H4 (cell line): ENCODE measurements around the gene POF1B. TPM values are rescaled to one million over a fixed set of nuclear protein-coding genes. Genes with fewer than 3 reads are reported as not detected.
"Not testable (repeated sequence)": the region's sequence is repeated elsewhere in the genome, so short reads cannot be mapped to it uniquely, and the experiment has no call there.

Experiments used
- DNase-seq: peaks from one replicate; pipeline ENCODE4 v3.0.0-alpha.2; 2015; ENCODE audit warnings: low spot score
- total RNA-seq: library from RNA; depleted of rRNA; stranded (reverse); fragments of >200 nt; shearing (Covaris generic); gene quantifications from 2 replicates; pipeline ENCODE4 v1.2.3, GENCODE V29; 2014; rRNA removed

Gene POF1B, protein sequence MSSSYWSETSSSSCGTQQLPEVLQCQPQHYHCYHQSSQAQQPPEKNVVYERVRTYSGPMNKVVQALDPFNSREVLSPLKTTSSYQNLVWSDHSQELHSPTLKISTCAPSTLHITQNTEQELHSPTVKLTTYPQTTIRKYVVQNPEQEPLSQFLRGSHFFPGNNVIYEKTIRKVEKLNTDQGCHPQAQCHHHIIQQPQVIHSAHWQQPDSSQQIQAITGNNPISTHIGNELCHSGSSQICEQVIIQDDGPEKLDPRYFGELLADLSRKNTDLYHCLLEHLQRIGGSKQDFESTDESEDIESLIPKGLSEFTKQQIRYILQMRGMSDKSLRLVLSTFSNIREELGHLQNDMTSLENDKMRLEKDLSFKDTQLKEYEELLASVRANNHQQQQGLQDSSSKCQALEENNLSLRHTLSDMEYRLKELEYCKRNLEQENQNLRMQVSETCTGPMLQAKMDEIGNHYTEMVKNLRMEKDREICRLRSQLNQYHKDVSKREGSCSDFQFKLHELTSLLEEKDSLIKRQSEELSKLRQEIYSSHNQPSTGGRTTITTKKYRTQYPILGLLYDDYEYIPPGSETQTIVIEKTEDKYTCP
- total RNA-seq = 0.14 TPM in 1 of 2 replicates, not detected in the other

GRCh38 chrX:85379174-85379907 lies at the start of gene POF1B:
TSS of gene POF1B (minus strand) at chrX:85379665. CDS start at chrX:85379454, 211 bp downstream.
- DNase-seq = no peak

- no peak for DNase-seq
Measured at GRCh38 chrX:85429066-85429465, 49.6 kb upstream of the POF1B start.

DNA sequence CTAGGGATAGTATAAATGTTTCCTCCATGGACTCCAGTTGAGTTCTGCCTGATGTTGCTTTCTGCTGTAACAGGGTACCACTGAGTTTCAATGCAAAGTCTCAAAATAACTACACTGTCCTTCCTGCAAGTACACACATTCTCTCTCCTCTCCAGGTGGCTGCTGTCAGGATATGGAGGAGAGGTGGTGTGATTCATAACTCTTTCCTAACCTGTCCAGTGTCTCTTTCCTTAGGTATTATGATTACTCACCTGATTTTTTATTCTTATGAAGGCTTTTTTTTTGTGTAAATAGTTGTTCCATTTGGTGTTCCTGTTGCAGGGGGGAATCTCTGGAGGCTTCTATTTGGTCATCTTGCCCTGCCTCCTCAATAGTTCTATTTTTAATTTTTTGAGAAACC lies 39.8 kb upstream of the POF1B start:
- DNase-seq = no peak

DNA sequence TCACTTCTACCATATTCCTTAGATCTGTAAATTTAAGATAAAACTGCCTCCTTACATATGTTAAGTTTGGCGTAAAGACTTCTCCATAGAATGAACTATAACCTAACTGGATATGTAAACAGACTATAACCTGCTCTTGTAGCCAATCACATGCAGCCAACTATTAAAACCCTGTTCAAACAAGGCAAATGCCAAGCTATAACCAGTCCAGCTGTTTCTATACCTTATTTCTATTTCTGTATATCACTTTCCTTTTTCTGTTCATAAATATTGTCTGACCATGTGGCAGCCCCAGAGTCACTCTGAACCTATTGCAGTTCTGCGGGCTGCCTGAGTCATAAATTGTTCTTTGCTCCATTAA lies 12.4 kb upstream of the POF1B start:
- no peak for DNase-seq

- no peak for DNase-seq
Measured at GRCh38 chrX:85391185-85391877, 11.9 kb upstream of the POF1B start.

GRCh38 chrX:85381602-85382001 lies 2.1 kb upstream of the POF1B start:
- DNase-seq = no peak

- no peak for DNase-seq
Measured at GRCh38 chrX:85378461-85378860, 1.0 kb downstream of the POF1B start.

GRCh38 chrX:85375333-85375738 lies 4.1 kb downstream of the POF1B start:
- DNase-seq = no peak

GRCh38 chrX:85365370-85365995 lies 14.0 kb downstream of the POF1B start:
- DNase-seq = no peak

DNA sequence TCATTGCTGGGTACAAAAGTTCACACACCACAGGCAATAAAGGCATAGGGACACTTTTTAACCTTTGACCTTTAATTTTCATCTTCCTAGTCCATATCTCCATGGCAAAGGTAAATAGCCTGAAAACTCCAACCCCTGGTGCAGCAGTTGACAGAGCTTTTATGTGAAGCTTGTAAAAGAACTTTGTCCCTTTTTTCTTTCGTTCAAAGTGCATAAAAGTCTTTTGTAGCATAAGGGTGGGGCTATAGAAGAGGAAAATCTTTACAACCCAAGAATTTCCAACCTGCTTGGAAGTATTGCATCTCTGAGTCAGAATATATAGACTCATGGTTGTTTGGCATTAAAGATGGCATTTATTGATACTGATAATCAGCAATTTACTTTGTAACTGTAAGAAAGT lies 20.4 kb downstream of the POF1B start:
- DNase-seq = no peak

- DNase-seq = no peak
Measured at GRCh38 chrX:85345523-85345922, 33.9 kb downstream of the POF1B start.

GRCh38 chrX:85327060-85327333 lies 52.5 kb downstream of the POF1B start:
- no peak for DNase-seq

DNA sequence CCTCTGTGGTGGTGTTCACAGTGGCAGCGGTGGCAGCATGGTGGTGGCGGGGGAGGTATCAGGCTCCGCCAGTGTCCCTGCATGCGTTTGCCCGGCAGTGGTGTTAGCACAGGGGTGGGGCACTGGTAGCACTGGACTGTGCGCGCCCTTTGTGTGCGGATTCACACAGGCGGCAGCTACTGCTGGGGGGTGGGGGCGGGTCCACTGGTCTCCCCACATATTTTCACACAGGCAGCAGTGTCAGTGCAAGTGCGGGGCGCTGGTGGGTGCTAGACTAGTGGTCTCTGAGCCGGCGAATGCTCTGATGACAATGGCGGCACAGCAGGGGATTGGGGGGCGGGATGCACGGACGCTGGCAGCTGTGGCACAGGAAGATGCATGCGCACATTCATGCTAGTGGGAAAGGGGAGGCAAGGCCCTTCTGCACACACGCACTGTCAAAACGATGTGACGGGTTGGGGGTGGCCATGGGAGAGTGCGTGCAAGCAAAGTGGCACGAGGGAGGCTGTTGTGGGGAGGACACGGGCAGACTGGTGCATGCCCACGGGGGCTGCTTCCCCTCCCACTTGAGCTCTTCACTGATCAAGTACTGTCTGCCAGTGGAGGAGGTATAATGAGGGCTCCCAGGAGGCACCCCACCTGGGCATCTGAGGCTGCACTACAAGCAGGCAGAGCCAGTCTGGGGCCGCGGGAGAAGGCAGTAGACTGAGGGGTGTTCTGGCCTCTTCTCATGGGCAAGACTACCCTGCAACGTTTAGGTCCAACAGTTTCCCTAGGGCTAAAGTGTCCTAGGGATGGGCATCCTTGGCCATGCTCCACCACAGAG lies 53.0 kb downstream of the POF1B start:
- DNase-seq = no peak

- DNase-seq = not testable (repeated sequence)
Measured at GRCh38 chrX:85311348-85311747, 68.1 kb downstream of the POF1B start.

GRCh38 chrX:85309717-85310116 lies 69.7 kb downstream of the POF1B start:
- no peak for DNase-seq

- DNase-seq = no peak
Measured at GRCh38 chrX:85303544-85303943, 75.9 kb downstream of the POF1B start.

GRCh38 chrX:85288992-85289723 lies 90.3 kb downstream of the POF1B start:
- no peak for DNase-seq

- DNase-seq = not testable (repeated sequence)
Measured at GRCh38 chrX:85285286-85285685, 94.2 kb downstream of the POF1B start.

- DNase-seq = peak; percentile 18
Measured at GRCh38 chrX:85244450-85245211, 134.8 kb downstream of the POF1B start.
